Nephron (organoid): ENCODE measurements around the gene CTRB1.

ENCODE experiments used
- H3K27ac Mint-ChIP-seq, 3 experiments: 2 replicates each; pipeline ENCODE4 v1.8.0; 2020; ENCODE audit warnings: mixed read lengths in 3 of 3, mild to moderate bottlenecking in 2 of 3, moderate library complexity in 1 of 3
- H3K27me3 Mint-ChIP-seq: 2 replicates; pipeline ENCODE4 v1.8.0; 2021; ENCODE audit warnings: low read depth, mild to moderate bottlenecking, moderate library complexity, mixed read lengths
- H3K36me3 Mint-ChIP-seq: 2 replicates; pipeline ENCODE4 v1.8.0; 2020; ENCODE audit warnings: low read depth, mixed read lengths
- H3K4me1 Mint-ChIP-seq: 2 replicates; pipeline ENCODE4 v1.8.0; 2020; ENCODE audit warnings: mixed read lengths
- H3K4me3 Mint-ChIP-seq, 3 experiments: 2 replicates each; pipeline ENCODE4 v1.8.0; 2020; ENCODE audit warnings: mild to moderate bottlenecking in 3 of 3, mixed read lengths in 3 of 3, moderate library complexity in 2 of 3
- H3K9me3 Mint-ChIP-seq: 2 replicates; pipeline ENCODE4 v1.8.0; 2020; ENCODE audit warnings: mixed read lengths
- TF ChIP-seq, protein P1 (sequence below), 3 experiments: fragments of 200-600 bp; sonication (generic); IDR thresholded peaks; one replicate each; pipeline ENCODE4 v1.5.0; 2021; ENCODE audit warnings: antibody characterized with exemption in 3 of 3; ENCODE audit not compliant: unreplicated experiment in 3 of 3

CTRB1 gene

DNA sequence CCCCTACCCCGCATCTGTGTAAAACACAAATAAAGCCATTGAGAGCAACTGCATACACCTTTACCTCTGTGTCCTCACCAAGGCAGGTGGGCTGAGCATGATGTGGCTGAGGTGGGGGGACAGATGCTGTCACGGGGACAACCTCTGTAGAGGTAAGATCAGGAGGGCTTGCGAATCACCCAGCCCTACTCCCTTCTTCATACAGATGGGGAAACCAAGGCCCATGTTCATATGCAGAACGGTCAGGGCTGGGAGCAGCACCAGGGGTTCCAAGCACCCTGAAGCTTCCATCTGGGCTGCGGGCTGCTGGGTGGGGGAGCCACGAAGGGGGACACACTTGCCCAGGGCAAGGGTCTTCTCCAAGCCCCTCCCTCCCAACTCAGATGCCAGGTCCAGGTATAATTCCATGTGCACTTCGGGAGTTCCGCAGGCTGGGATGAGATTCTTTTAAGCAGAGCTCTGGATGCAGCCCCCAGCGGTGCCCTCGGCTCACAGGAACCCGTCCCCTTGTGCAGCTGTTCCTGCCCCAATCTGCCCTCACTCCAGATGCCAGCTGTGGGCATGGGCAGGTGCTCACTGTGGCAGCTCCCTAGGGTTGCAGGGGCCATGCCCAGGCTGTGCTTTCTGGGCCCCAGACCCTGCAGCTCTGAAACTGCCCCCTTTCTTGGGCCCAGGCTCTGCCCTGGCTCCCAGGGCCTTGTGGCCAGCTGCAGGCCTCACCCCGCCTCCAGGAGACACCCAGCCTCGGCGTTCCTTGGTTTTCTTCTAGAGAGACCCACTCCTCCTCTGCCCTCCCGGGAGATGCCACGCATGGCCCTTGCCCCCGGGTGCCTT, 9.6 kb downstream of the CTRB1 start:
- Mint-ChIP-seq H3K27ac (no peak overlapping the region), H3K4me1 (no peaks in the 10 kb centered on the region), H3K36me3 (peaks cover 19% of the 10 kb centered on the region), H3K9me3 (no peaks in the 10 kb centered on the region), H3K4me3 (no peak overlapping the region), H3K27me3 (no peaks in the 10 kb centered on the region)
- TF ChIP-seq, protein P1, sequence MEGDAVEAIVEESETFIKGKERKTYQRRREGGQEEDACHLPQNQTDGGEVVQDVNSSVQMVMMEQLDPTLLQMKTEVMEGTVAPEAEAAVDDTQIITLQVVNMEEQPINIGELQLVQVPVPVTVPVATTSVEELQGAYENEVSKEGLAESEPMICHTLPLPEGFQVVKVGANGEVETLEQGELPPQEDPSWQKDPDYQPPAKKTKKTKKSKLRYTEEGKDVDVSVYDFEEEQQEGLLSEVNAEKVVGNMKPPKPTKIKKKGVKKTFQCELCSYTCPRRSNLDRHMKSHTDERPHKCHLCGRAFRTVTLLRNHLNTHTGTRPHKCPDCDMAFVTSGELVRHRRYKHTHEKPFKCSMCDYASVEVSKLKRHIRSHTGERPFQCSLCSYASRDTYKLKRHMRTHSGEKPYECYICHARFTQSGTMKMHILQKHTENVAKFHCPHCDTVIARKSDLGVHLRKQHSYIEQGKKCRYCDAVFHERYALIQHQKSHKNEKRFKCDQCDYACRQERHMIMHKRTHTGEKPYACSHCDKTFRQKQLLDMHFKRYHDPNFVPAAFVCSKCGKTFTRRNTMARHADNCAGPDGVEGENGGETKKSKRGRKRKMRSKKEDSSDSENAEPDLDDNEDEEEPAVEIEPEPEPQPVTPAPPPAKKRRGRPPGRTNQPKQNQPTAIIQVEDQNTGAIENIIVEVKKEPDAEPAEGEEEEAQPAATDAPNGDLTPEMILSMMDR (IDR thresholded peaks at IDR 0.05; ENCODE audit: unreplicated experiment in 3 of 3): no peak

DNA sequence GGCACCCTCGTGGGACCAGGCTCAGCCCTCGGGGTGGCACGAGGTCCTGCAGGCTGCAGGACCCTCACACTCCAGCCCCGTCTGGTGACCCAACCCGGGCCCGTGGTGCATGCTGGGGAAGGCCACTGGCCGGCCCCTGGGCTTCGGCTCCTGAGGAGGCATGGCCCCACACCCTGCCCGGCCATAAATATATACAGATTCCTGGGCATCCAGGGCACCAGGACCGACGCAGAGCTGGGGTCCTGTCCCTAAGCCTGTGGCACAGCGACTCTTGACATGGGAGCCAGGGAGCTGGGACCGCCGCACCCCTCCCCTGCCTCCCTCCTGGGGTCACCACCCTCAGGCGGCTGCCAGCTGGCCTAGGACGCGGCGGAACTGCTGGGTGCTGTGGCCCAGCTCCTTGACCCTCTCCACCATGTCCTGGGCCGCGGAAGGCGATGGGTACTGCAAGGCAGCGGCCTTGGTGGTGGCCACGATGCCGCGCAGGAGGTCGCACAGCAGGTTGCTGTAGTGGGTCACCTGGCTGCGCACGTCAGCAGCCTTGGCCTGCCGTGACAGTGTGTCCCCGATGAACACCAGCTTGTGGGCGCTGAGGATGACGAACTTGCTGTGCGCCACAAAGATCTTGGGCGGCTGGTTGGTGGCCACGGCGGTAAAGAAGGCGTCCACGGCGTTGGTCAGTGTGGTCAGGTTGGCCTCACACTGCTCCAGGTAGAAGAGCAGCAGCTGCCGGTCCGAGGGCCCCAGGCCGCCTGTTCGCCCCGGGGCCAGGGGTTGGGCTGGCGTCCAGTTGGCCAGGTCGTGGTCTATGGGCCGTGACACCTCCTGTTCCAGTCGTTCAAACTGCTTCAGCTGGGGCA, 10.6 kb downstream of the CTRB1 start:
- peaks cover 23% of the 10 kb centered on the region for H3K36me3 Mint-ChIP-seq
- peaks cover 7% of the 10 kb centered on the region for H3K4me1 Mint-ChIP-seq
- TF ChIP-seq, protein P1 (IDR thresholded peaks at IDR 0.05; ENCODE audit: unreplicated experiment in 3 of 3): no peak
- H3K9me3 Mint-ChIP-seq: no peaks in the 10 kb centered on the region
- no peaks in the 10 kb centered on the region for H3K27me3 Mint-ChIP-seq
- no peak overlapping the region for H3K27ac Mint-ChIP-seq
- no peak overlapping the region for H3K4me3 Mint-ChIP-seq

DNA sequence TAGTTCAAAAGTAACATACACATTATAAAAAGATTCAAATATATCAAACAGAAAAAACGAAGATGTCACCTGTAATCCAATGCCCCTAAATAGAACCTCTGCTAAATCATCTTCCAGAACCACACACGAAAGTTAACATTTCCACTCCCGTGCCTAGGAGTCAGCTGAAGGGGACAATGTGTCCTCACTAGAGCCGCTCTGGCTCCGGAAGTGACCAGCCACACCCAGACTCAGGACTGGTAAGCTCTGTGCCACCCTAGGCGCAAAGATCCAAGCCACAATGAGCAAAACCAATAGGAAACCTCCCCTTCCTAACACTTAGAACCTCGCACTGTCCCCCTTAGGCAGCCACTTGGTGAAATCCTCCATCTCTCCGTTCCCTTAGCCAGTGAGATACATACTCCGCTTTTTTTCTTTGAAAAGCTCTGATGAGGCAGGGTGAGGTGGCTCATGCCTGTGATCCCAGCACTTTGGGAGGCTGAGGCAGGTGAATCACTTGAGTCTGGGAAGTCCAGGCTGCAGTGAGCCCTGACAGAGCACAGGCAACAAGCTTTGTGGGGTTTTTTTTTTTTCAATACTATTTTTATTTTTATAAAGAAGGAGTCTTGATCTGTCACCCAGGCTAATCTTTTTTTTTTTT, 11.8 kb downstream of the CTRB1 start:
- Mint-ChIP-seq H3K36me3 (peaks cover 25% of the 10 kb centered on the region), H3K27me3 (no peaks in the 10 kb centered on the region), H3K27ac (no peak overlapping the region), H3K4me1 (peaks cover 10% of the 10 kb centered on the region), H3K9me3 (no peaks in the 10 kb centered on the region), H3K4me3 (no peak overlapping the region)
- TF ChIP-seq, protein P1 (IDR thresholded peaks at IDR 0.05; ENCODE audit: unreplicated experiment in 3 of 3): no peak

DNA sequence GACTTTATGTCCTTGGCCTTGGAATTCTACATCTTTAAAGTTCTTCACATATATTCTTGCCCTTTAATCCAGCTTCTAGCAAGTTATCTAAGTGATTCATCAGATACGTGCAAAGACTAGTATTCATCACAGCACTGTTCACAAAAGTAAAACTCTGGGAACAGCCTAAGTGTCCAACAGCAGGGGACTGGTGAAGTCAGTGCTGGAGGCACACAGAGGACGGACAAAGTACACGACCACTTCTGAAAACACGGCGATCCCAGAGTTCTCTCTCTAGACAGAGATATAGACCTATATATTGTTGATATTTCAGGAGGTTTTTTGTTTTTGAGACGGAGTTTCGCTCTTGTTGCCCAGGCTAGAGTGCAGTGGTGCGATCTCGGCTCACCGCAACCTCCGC, 12.8 kb downstream of the CTRB1 start:
- Mint-ChIP-seq H3K4me3 (no peak overlapping the region), H3K4me1 (peaks cover 15% of the 10 kb centered on the region), H3K36me3 (peaks cover 33% of the 10 kb centered on the region), H3K27ac (no peak overlapping the region), H3K9me3 (no peaks in the 10 kb centered on the region), H3K27me3 (peaks cover 3% of the 10 kb centered on the region)
- TF ChIP-seq, protein P1 (IDR thresholded peaks at IDR 0.05; ENCODE audit: unreplicated experiment in 3 of 3): no peak

DNA sequence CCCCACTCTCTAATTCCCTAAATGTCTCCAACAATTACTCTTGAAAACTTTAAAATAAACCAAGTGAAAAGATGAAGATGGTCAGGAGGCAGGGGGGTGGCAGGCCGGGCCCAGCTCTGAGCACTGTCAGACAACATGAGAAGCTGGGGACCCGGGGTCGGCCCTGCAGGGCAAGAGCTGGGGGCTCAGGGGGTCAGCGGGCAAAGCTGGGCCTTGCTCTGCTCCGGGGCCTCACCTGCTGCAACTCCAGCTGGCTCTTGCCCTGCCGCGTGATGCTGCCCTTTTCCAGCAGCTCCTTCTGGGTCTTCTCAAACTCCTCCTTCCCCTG, 14.8 kb downstream of the CTRB1 start:
- Mint-ChIP-seq H3K36me3 (peaks cover 33% of the 10 kb centered on the region), H3K27ac (peak overlapping the region; percentile 43 to 75 (median 72)), H3K9me3 (no peaks in the 10 kb centered on the region), H3K4me1 (peaks cover 16% of the 10 kb centered on the region), H3K4me3 (no peak overlapping the region), H3K27me3 (peaks cover 3% of the 10 kb centered on the region)
- TF ChIP-seq, protein P1 (IDR thresholded peaks at IDR 0.05; ENCODE audit: unreplicated experiment in 3 of 3): no peak
